SK-N-SH treated with all-trans-retinoic acid at 6 μM for 48 hours (cell line): ENCODE measurements around the gene RRP1.

Source experiments
- ATAC-seq: fragments of 200-7000 bp; cut with Tn5 transposase; 3 replicates; pipeline ENCODE4 v1.9.1; 2020; ENCODE audit warnings: mild to moderate bottlenecking, moderate library complexity
- ARNTL ChIP-seq: fragments of 450-650 bp; formaldehyde crosslinking; IDR thresholded peaks from 2 replicates; pipeline ENCODE4 v1.5.0; 2020; ENCODE audit warnings: low read depth, mild to moderate bottlenecking, moderate library complexity, borderline replicate concordance
- BACH2 ChIP-seq: fragments of 250-450 bp; sonication (Bioruptor Pico); IDR thresholded peaks from 2 replicates; pipeline ENCODE4 v1.9.0; 2021; ENCODE audit warnings: mild to moderate bottlenecking, borderline replicate concordance
- CSDC2 ChIP-seq: fragments of 250-450 bp; sonication (Bioruptor Pico); IDR thresholded peaks from 2 replicates; pipeline ENCODE4 v1.5.0; 2020; ENCODE audit warnings: mild to moderate bottlenecking, moderate library complexity
- CSRNP3 ChIP-seq: fragments of 250-450 bp; sonication (Bioruptor Pico); IDR thresholded peaks from 2 replicates; pipeline ENCODE4 v1.5.1; 2021; ENCODE audit warnings: mild to moderate bottlenecking, moderate library complexity
- ESRRG ChIP-seq: fragments of 250-450 bp; sonication (Bioruptor Pico); IDR thresholded peaks from 2 replicates; pipeline ENCODE4 v1.6.1; 2021; ENCODE audit warnings: mild to moderate bottlenecking
- GLIS3 ChIP-seq: fragments of 250-450 bp; sonication (Bioruptor Pico); IDR thresholded peaks from 2 replicates; pipeline ENCODE4 v1.5.0; 2020; ENCODE audit warnings: mild to moderate bottlenecking, moderate library complexity
- ISL1 ChIP-seq: fragments of 250-450 bp; sonication (Bioruptor Pico); IDR thresholded peaks from 2 replicates; pipeline ENCODE4 v2.1.2; 2022; ENCODE audit warnings: mild to moderate bottlenecking, moderate library complexity
- OSR1 ChIP-seq: fragments of 250-450 bp; sonication (Bioruptor Pico); IDR thresholded peaks from 2 replicates; pipeline ENCODE4 v1.8.0; 2022; ENCODE audit warnings: moderate library complexity, mild to moderate bottlenecking, inconsistent platforms
- PATZ1 ChIP-seq: fragments of 250-450 bp; sonication (Bioruptor Pico); IDR thresholded peaks from 2 replicates; pipeline ENCODE4 v1.8.0; 2020; ENCODE audit warnings: mild to moderate bottlenecking, moderate library complexity, borderline replicate concordance
- RARB ChIP-seq: fragments of 250-450 bp; sonication (Bioruptor Pico); IDR thresholded peaks from 2 replicates; pipeline ENCODE4 v1.8.0; 2021; ENCODE audit warnings: mild to moderate bottlenecking, moderate library complexity
- SNAI2 ChIP-seq: fragments of 250-450 bp; sonication (Bioruptor Pico); IDR thresholded peaks from 2 replicates; pipeline ENCODE4 v1.5.0; 2020; ENCODE audit warnings: mild to moderate bottlenecking, moderate library complexity
- TCF4 ChIP-seq: fragments of 250-450 bp; sonication (Bioruptor Pico); IDR thresholded peaks from 2 replicates; pipeline ENCODE4 v1.8.0; 2021; ENCODE audit warnings: mild to moderate bottlenecking, moderate library complexity, borderline replicate concordance
- TOX ChIP-seq: fragments of 250-450 bp; sonication (Bioruptor Pico); IDR thresholded peaks from 2 replicates; pipeline ENCODE4 v1.8.0; 2021; ENCODE audit warnings: mild to moderate bottlenecking, moderate library complexity, borderline replicate concordance
- ZC3H10 ChIP-seq: fragments of 250-450 bp; sonication (Bioruptor Pico); IDR thresholded peaks from 2 replicates; pipeline ENCODE4 v1.5.1; 2021; ENCODE audit warnings: mild to moderate bottlenecking, moderate library complexity
- ZFP3 ChIP-seq: fragments of 250-450 bp; sonication (Bioruptor Pico); IDR thresholded peaks from 2 replicates; pipeline ENCODE4 v1.5.0; 2020; ENCODE audit warnings: mild to moderate bottlenecking, moderate library complexity
- ZNF565 ChIP-seq: fragments of 450-650 bp; formaldehyde crosslinking; conservative IDR thresholded peaks from 2 replicates; pipeline ENCODE4 v1.5.0; 2020; ENCODE audit warnings: low read depth, mild to moderate bottlenecking, moderate library complexity
- ZNF70 ChIP-seq: fragments of 450-650 bp; formaldehyde crosslinking; IDR thresholded peaks from 2 replicates; pipeline ENCODE4 v1.5.0; 2020; ENCODE audit warnings: mild to moderate bottlenecking, moderate library complexity
- TF ChIP-seq, protein P1 (sequence below): fragments of 250-450 bp; sonication (Bioruptor Pico); IDR thresholded peaks from 2 replicates; pipeline ENCODE4 v1.5.0; 2020; ENCODE audit warnings: mild to moderate bottlenecking, moderate library complexity
- TF ChIP-seq, protein P2 (sequence below): fragments of 250-450 bp; sonication (Bioruptor Pico); IDR thresholded peaks from 2 replicates; pipeline ENCODE4 v1.8.0; 2021; ENCODE audit warnings: low read depth, mild to moderate bottlenecking, moderate library complexity, borderline replicate concordance

Gene RRP1

GRCh38 chr21:43811262-43812105 lies 22.1 kb downstream of the RRP1 start (continued):
- TF ChIP-seq ARNTL (CRISPR knock-in tag): no peak
- no peak for TF ChIP-seq ZNF70

GRCh38 chr21:43812139-43812821 lies 22.9 kb downstream of the RRP1 start:
- no peak for ATAC-seq
- TF ChIP-seq, protein P1, sequence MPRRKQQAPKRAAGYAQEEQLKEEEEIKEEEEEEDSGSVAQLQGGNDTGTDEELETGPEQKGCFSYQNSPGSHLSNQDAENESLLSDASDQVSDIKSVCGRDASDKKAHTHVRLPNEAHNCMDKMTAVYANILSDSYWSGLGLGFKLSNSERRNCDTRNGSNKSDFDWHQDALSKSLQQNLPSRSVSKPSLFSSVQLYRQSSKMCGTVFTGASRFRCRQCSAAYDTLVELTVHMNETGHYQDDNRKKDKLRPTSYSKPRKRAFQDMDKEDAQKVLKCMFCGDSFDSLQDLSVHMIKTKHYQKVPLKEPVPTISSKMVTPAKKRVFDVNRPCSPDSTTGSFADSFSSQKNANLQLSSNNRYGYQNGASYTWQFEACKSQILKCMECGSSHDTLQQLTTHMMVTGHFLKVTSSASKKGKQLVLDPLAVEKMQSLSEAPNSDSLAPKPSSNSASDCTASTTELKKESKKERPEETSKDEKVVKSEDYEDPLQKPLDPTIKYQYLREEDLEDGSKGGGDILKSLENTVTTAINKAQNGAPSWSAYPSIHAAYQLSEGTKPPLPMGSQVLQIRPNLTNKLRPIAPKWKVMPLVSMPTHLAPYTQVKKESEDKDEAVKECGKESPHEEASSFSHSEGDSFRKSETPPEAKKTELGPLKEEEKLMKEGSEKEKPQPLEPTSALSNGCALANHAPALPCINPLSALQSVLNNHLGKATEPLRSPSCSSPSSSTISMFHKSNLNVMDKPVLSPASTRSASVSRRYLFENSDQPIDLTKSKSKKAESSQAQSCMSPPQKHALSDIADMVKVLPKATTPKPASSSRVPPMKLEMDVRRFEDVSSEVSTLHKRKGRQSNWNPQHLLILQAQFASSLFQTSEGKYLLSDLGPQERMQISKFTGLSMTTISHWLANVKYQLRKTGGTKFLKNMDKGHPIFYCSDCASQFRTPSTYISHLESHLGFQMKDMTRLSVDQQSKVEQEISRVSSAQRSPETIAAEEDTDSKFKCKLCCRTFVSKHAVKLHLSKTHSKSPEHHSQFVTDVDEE: no peak
- no peak for TF ChIP-seq TOX (CRISPR knock-in tag)
- no peak for TF ChIP-seq OSR1 (CRISPR knock-in tag)
- TF ChIP-seq BACH2: no peak
- no peak for TF ChIP-seq ZNF565 (CRISPR knock-in tag)
- TF ChIP-seq ZNF70: no peak
- TF ChIP-seq TCF4 (CRISPR knock-in tag): no peak
- TF ChIP-seq PATZ1: no peak
- no peak for TF ChIP-seq ISL1 (CRISPR knock-in tag)
- TF ChIP-seq CSRNP3 (CRISPR knock-in tag): no peak
- TF ChIP-seq SNAI2 (CRISPR knock-in tag): no peak
- TF ChIP-seq GLIS3 (CRISPR knock-in tag): no peak
- no peak for TF ChIP-seq ARNTL (CRISPR knock-in tag)
- TF ChIP-seq ZFP3 (CRISPR knock-in tag): no peak
- no peak for TF ChIP-seq CSDC2 (CRISPR knock-in tag)
- no peak for TF ChIP-seq ZC3H10 (CRISPR knock-in tag)
- TF ChIP-seq RARB (CRISPR knock-in tag): no peak
- TF ChIP-seq, all 23 proteins: peak for 0

DNA sequence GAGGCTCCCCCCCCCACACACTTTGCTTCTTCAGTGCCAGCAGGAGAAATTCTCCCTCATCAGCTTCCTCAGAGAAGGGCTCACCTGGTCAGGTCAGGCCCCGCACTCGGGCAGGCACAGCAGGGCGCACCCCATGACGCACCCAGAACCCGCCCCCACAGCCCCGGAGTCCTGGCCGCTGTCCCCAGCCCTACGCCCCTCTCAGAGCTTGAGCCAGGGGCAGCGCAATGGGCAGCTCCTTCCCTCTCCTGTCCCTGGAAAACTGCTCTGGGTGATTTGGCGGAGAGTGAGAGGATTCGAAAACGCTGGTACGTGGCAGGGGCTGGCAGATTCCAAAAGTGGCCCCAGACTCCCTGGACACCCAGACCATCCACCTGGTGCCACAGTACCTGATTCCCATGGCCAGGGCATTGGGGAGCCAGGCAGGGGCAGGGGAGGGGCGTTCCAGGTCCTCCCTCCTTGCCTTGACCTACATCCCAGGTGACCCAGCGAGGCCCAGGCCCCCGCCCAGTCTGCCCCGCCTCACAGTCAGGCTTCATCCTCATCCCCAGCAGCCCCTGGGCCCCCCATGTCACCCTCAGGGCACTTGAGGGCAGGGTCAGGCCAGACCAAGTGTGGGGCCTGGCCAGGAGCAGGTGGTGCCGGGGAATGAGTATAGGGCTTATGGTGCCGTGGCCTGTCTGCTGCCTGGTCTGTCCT lies 23.7 kb downstream of the RRP1 start:
- ATAC-seq: no peak
- TF ChIP-seq, protein P1: no peak
- TF ChIP-seq ZC3H10 (CRISPR knock-in tag) (no peak), OSR1 (CRISPR knock-in tag) (no peak), TCF4 (CRISPR knock-in tag) (no peak), CSDC2 (CRISPR knock-in tag) (no peak), ZNF565 (CRISPR knock-in tag) (no peak), ESRRG (CRISPR knock-in tag) (no peak), PATZ1 (no peak), GLIS3 (CRISPR knock-in tag) (no peak), TOX (CRISPR knock-in tag) (no peak), SNAI2 (CRISPR knock-in tag) (no peak), ISL1 (CRISPR knock-in tag) (no peak), CSRNP3 (CRISPR knock-in tag) (no peak), ZNF70 (no peak)
- TF ChIP-seq, protein P2, sequence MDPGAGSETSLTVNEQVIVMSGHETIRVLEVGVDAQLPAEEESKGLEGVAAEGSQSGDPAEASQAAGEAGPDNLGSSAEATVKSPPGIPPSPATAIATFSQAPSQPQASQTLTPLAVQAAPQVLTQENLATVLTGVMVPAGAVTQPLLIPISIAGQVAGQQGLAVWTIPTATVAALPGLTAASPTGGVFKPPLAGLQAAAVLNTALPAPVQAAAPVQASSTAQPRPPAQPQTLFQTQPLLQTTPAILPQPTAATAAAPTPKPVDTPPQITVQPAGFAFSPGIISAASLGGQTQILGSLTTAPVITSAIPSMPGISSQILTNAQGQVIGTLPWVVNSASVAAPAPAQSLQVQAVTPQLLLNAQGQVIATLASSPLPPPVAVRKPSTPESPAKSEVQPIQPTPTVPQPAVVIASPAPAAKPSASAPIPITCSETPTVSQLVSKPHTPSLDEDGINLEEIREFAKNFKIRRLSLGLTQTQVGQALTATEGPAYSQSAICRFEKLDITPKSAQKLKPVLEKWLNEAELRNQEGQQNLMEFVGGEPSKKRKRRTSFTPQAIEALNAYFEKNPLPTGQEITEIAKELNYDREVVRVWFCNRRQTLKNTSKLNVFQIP (CRISPR knock-in tag): no peak
